Measurements from ENCODE around the gene SMIM45.

DNA sequence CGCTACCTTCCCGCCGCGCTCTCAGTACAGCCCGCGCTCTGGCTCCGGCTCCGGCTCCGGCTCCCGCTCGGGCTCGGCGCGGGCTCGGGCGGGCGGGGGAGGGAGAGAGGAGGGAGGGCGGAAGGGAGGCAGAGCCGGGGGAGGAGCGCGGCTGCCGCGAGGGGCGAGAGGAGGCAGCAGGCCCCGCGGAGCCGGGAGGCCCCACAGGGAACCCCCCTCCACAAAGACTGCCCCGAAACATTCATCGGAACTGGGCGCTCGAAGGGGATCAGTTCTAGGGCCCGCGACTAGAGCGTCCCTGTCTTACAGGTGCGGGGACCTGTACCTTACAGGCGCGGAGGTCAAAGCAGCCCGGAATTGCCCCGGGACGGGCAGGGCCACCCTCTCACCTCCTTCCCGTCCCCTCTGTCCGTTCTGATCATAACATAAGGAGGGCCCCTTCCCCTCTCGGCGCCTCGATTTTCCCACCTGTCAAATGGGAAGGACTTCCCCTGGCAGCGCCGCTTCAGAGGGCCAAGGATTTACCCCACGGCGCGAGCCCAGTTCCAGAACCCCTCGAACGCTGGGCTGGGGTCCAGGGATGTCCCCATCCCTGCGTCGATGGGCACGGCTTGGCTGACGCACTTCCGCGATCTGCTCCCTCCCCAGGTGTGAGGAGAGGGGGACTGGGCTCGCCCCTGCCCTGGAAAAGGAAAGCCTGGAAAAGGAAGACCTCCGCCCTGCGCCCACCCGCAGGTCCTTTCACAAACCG lies 36.7 kb upstream of the SMIM45 start, which contains the start of gene SHISA8:
- TF ChIP-seq CTCF (IDR thresholded peaks at IDR 0.05) (no peak), POLR2A (IDR thresholded peaks at IDR 0.05) (no peak)

Data from uterus (tissue), 2 donors.